RWPE2 (cell line): ENCODE data around the gene FKBP15.

Experiments
- ATAC-seq: fragments of 200-7000 bp; cut with Tn5 transposase; 3 replicates; pipeline ENCODE4 v1.9.1; 2021; ENCODE audit warnings: low read depth
- DNase-seq: peaks from one replicate; pipeline ENCODE4 v3.0.0-alpha.2; 2020; ENCODE audit warnings: low spot score
- H3K27ac ChIP-seq: fragments of 450-650 bp; 2 replicates; pipeline ENCODE4 v1.5.1; 2017; ENCODE audit warnings: mild to moderate bottlenecking; ENCODE audit not compliant: poor library complexity, severe bottlenecking
- H3K27me3 ChIP-seq: fragments of 250-450 bp; sonication (Bioruptor Pico); 2 replicates; pipeline ENCODE4 v1.5.1; 2021; ENCODE audit warnings: mild to moderate bottlenecking, moderate library complexity; ENCODE audit not compliant: insufficient read depth, poor library complexity, severe bottlenecking
- H3K36me3 ChIP-seq: fragments of 250-450 bp; sonication (Bioruptor Pico); 2 replicates; pipeline ENCODE4 v1.5.1; 2020; ENCODE audit warnings: low read depth, mild to moderate bottlenecking, moderate library complexity
- H3K4me1 ChIP-seq: fragments of 250-450 bp; sonication (Bioruptor Pico); 2 replicates; pipeline ENCODE4 v1.5.1; 2021; ENCODE audit warnings: mild to moderate bottlenecking, moderate library complexity; ENCODE audit not compliant: insufficient read depth, poor library complexity, severe bottlenecking
- H3K4me3 ChIP-seq: fragments of 250-450 bp; sonication (Bioruptor Pico); 2 replicates; pipeline ENCODE4 v1.5.1; 2021; ENCODE audit warnings: mild to moderate bottlenecking, moderate library complexity; ENCODE audit not compliant: severe bottlenecking
- H3K9me3 ChIP-seq: fragments of 250-450 bp; sonication (Bioruptor Pico); 2 replicates; pipeline ENCODE4 v1.5.1; 2021; ENCODE audit warnings: mild to moderate bottlenecking, moderate library complexity; ENCODE audit not compliant: severe bottlenecking
- CTCF ChIP-seq: fragments of 450-650 bp; IDR thresholded peaks from one replicate; pipeline ENCODE4 v1.5.1; 2017; ENCODE audit warnings: mild to moderate bottlenecking, moderate library complexity; ENCODE audit not compliant: poor library complexity, severe bottlenecking

FKBP15 gene

GRCh38 chr9:113246928-113247327 lies 25.9 kb upstream of the FKBP15 start:
- Histone ChIP-seq H3K4me1 (no peaks in the 10 kb centered on the region), H3K36me3 (no peaks in the 10 kb centered on the region; the same call in 1 of the 2 replicates), H3K9me3 (no peaks in the 10 kb centered on the region), H3K27ac (no peak overlapping the region), H3K27me3 (no peaks in the 10 kb centered on the region), H3K4me3 (no peak overlapping the region)
- ATAC-seq (no peak), DNase-seq (no peak)
- no peak for TF ChIP-seq CTCF

GRCh38 chr9:113245894-113246293 lies 24.8 kb upstream of the FKBP15 start:
- DNase-seq, result no peak

GRCh38 chr9:113244556-113244955 lies 23.5 kb upstream of the FKBP15 start:
- H3K4me3 ChIP-seq, result no peak overlapping the region
- no peaks in the 10 kb centered on the region for H3K4me1 ChIP-seq
- no peak for TF ChIP-seq CTCF
- ATAC-seq (no peak), DNase-seq (no peak)
- no peaks in the 10 kb centered on the region for H3K9me3 ChIP-seq
- H3K27ac ChIP-seq, result no peak overlapping the region
- no peaks in the 10 kb centered on the region; the same call in 1 of the 2 replicates for H3K36me3 ChIP-seq
- no peaks in the 10 kb centered on the region for H3K27me3 ChIP-seq

More at GRCh38 chr9:113245894-113246293, 24.8 kb upstream of the FKBP15 start:
- Histone ChIP-seq H3K4me1 (no peaks in the 10 kb centered on the region), H3K4me3 (no peak overlapping the region), H3K36me3 (no peaks in the 10 kb centered on the region; the same call in 1 of the 2 replicates), H3K27me3 (no peaks in the 10 kb centered on the region), H3K9me3 (no peaks in the 10 kb centered on the region), H3K27ac (no peak overlapping the region)
- no peak for TF ChIP-seq CTCF
- no peak for ATAC-seq

GRCh38 chr9:113241161-113241560 lies 20.1 kb upstream of the FKBP15 start:
- no peak for DNase-seq
- no peak overlapping the region for H3K27ac ChIP-seq
- no peaks in the 10 kb centered on the region for H3K9me3 ChIP-seq
- H3K4me1 ChIP-seq, result no peaks in the 10 kb centered on the region
- no peak for TF ChIP-seq CTCF
- H3K27me3 ChIP-seq, result no peaks in the 10 kb centered on the region
- no peak overlapping the region for H3K4me3 ChIP-seq
- no peak for ATAC-seq
- H3K36me3 ChIP-seq, result no peaks in the 10 kb centered on the region

GRCh38 chr9:113238859-113239232 lies 17.8 kb upstream of the FKBP15 start:
- Histone ChIP-seq H3K36me3 (no peaks in the 10 kb centered on the region), H3K27me3 (no peaks in the 10 kb centered on the region), H3K9me3 (no peaks in the 10 kb centered on the region), H3K4me1 (no peaks in the 10 kb centered on the region), H3K27ac (no peak overlapping the region), H3K4me3 (no peak overlapping the region)
- no peak for ATAC-seq
- DNase-seq, result no peak
- no peak for TF ChIP-seq CTCF
